Liver (tissue), 9 donors: Measurements from ENCODE around the gene DICER1. TPM values are rescaled to one million over a fixed set of nuclear protein-coding genes. Genes with fewer than 3 reads are reported as not detected.
A peak's percentile ranks its signal among the peaks of the same experiment; 100 is the strongest.
"Not testable (repeated sequence)": the region's sequence is repeated elsewhere in the genome, so short reads cannot be mapped to it uniquely, and the experiment has no call there.

ENCODE experiments used
- DNase-seq: peaks from one replicate; pipeline ENCODE4 v3.0.0-alpha.2; 2017; ENCODE audit warnings: low spot score
- H3K27ac ChIP-seq, 2 donors: one replicate each; pipeline ENCODE4 v1.7.0; 2013; ENCODE audit warnings: inconsistent platforms in 2 of 2, low read length in 2 of 2, control low read depth in 1 of 2, low read depth in 1 of 2, mild to moderate bottlenecking in 1 of 2
- H3K27me3 ChIP-seq, 4 donors: one replicate each; pipeline versions ENCODE4 v1.6.1 to v1.7.0; 2013; ENCODE audit warnings: low read length in 3 of 4, inconsistent platforms in 1 of 4, mild to moderate bottlenecking in 1 of 4, moderate library complexity in 1 of 4; ENCODE audit not compliant: control insufficient read depth in 4 of 4, insufficient read depth in 4 of 4
- H3K36me3 ChIP-seq, 4 donors: one replicate each; pipeline versions ENCODE4 v1.6.1 to v1.7.0; 2013; ENCODE audit warnings: low read length in 3 of 4, mild to moderate bottlenecking in 3 of 4, low read depth in 1 of 4, moderate library complexity in 1 of 4; ENCODE audit not compliant: control insufficient read depth in 4 of 4, insufficient read depth in 3 of 4
- H3K4me1 ChIP-seq, 4 donors: one replicate each; pipeline versions ENCODE4 v1.6.1 to v1.7.0; 2013; ENCODE audit warnings: low read length in 3 of 4, mild to moderate bottlenecking in 3 of 4, moderate library complexity in 1 of 4; ENCODE audit not compliant: control insufficient read depth in 4 of 4, insufficient read depth in 4 of 4
- H3K4me3 ChIP-seq, 3 donors: one replicate each; pipeline versions ENCODE4 v1.6.1 to v1.7.0; 2013; ENCODE audit warnings: low read length in 3 of 3, control low read depth in 1 of 3, low read depth in 1 of 3, mild to moderate bottlenecking in 1 of 3
- H3K9ac ChIP-seq, 2 donors: one replicate each; pipeline ENCODE4 v1.7.0; 2013; ENCODE audit warnings: low read length in 2 of 2, mild to moderate bottlenecking in 2 of 2, moderate library complexity in 2 of 2, control low read depth in 1 of 2, low read depth in 1 of 2
- H3K9me3 ChIP-seq, 4 donors: one replicate each; pipeline versions ENCODE4 v1.6.1 to v1.7.0; 2013; ENCODE audit warnings: low read length in 3 of 4; ENCODE audit not compliant: control insufficient read depth in 4 of 4
- CTCF ChIP-seq: fragments of 150-350 bp; IDR thresholded peaks from 2 replicates; pipeline ENCODE4 v1.5.1; 2017; ENCODE audit warnings: improper control_type of control experiment, low read depth, low read length; ENCODE audit not compliant: missing input control
- FOXA1 ChIP-seq: IDR thresholded peaks from 2 replicates; pipeline ENCODE4 v1.6.1; 2016; ENCODE audit warnings: antibody characterized with exemption
- FOXA2 ChIP-seq: IDR thresholded peaks from 2 replicates; pipeline ENCODE4 v1.6.1; 2016; ENCODE audit warnings: antibody characterized with exemption
- HNF4A ChIP-seq, 2 donors: conservative IDR thresholded peaks; 2 replicates each; pipeline ENCODE4 v1.6.1; 2016; ENCODE audit warnings: antibody characterized with exemption in 2 of 2, mild to moderate bottlenecking in 2 of 2
- HNF4G ChIP-seq: IDR thresholded peaks from 2 replicates; pipeline ENCODE4 v1.6.1; 2016; ENCODE audit warnings: antibody characterized with exemption
- JUND ChIP-seq, 2 donors: IDR thresholded peaks; 2 replicates each; pipeline ENCODE4 v1.6.1; 2016; ENCODE audit warnings: antibody characterized with exemption in 2 of 2
- NR2F2 ChIP-seq: IDR thresholded peaks from 2 replicates; pipeline ENCODE4 v1.6.1; 2016; ENCODE audit warnings: antibody characterized with exemption
- RAD21 ChIP-seq, 2 donors: IDR thresholded peaks; 2 replicates each; pipeline ENCODE4 v1.6.1; 2016; ENCODE audit warnings: antibody characterized with exemption in 2 of 2, mild to moderate bottlenecking in 2 of 2
- RXRA ChIP-seq, 2 donors: IDR thresholded peaks; 2 replicates each; pipeline ENCODE4 v1.6.1; 2017 to 2018; ENCODE audit warnings: antibody characterized with exemption in 2 of 2, mild to moderate bottlenecking in 1 of 2
- SP1 ChIP-seq: IDR thresholded peaks from 2 replicates; pipeline ENCODE4 v1.6.1; 2018; ENCODE audit warnings: antibody characterized with exemption, mild to moderate bottlenecking
- TAF1 ChIP-seq: conservative IDR thresholded peaks from 2 replicates; pipeline ENCODE4 v1.6.1; 2016; ENCODE audit warnings: antibody characterized with exemption, mild to moderate bottlenecking
- YY1 ChIP-seq: IDR thresholded peaks from 2 replicates; pipeline ENCODE4 v1.6.1; 2016; ENCODE audit warnings: antibody characterized with exemption, mild to moderate bottlenecking
- ZBTB33 ChIP-seq: IDR thresholded peaks from 2 replicates; pipeline ENCODE4 v1.6.1; 2016; ENCODE audit warnings: antibody characterized with exemption
- WGBS: extraction: QIAGEN DNeasy Blood & Tissue Kit; methylation state at CpG from one replicate; pipeline ENCODE4 v1.1.7; 2013; 5-methylcytosine and 5-hydroxymethylcytosine counted together
- polyA plus RNA-seq, 2 donors: library from polyadenylated mRNA; stranded (reverse) in 1 of 2; unstranded in 1 of 2; fragments of 200-250 nt in 1 of 2; fragments of >200 nt in 1 of 2; fragmentation: Nextera tagmentation in 1 of 2; extraction: Ambion mirVana in 1 of 2; gene quantifications; one replicate each; pipeline versions ENCODE4 v1.2.1 to v1.2.3, GENCODE V29; 2013 to 2015
- total RNA-seq, 2 donors: library from RNA; depleted of rRNA; stranded (reverse); fragments of >200 nt; gene quantifications; one replicate each; pipeline ENCODE4 v1.2.3, GENCODE V29; 2014
- TF ChIP-seq, protein P1 (sequence below): IDR thresholded peaks from 2 replicates; pipeline ENCODE4 v1.6.1; 2016; ENCODE audit warnings: antibody characterized with exemption
- TF ChIP-seq, protein P2 (sequence below): IDR thresholded peaks from 2 replicates; pipeline ENCODE4 v1.6.1; 2016; ENCODE audit warnings: antibody characterized with exemption
- donor health status: healthy.
- donor health status: healthy.
- donor health status: healthy.
- donor health status: healthy.
- donor health status: healthy.

The DICER1 gene
- total and polyA plus RNA-seq, 4 donors: 7.5 to 43.6 (median 20.3) TPM

- Histone ChIP-seq H3K4me1 (peaks cover 5 to 20% (median 16%) of the 10 kb centered on the region in 4 donors), H3K36me3 (peaks cover 5 to 19% (median 15%) of the 10 kb centered on the region in 4 donors), H3K9me3 (no peaks in the 10 kb centered on the region), H3K4me3 (no peak overlapping the region), H3K9ac (no peak overlapping the region), H3K27me3 (no peaks in the 10 kb centered on the region), H3K27ac (no peak overlapping the region)
- DNase-seq: no peak
- TF ChIP-seq FOXA1: no peak
- TF ChIP-seq RXRA (IDR thresholded peaks at IDR 0.05): no peak
- TF ChIP-seq, protein P1, sequence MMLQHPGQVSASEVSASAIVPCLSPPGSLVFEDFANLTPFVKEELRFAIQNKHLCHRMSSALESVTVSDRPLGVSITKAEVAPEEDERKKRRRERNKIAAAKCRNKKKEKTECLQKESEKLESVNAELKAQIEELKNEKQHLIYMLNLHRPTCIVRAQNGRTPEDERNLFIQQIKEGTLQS: no peak
- no peak for TF ChIP-seq SP1
- TF ChIP-seq RAD21 (IDR thresholded peaks at IDR 0.05): no peak
- TF ChIP-seq CTCF: no peak
- TF ChIP-seq HNF4A (conservative IDR thresholded peaks at IDR 0.05): no peak
- no peak for TF ChIP-seq JUND (IDR thresholded peaks at IDR 0.05)
- no peak for TF ChIP-seq HNF4G
- TF ChIP-seq YY1: no peak
- TF ChIP-seq NR2F2: no peak
- TF ChIP-seq FOXA2: no peak
- no peak for TF ChIP-seq ZBTB33
- TF ChIP-seq, protein P2, sequence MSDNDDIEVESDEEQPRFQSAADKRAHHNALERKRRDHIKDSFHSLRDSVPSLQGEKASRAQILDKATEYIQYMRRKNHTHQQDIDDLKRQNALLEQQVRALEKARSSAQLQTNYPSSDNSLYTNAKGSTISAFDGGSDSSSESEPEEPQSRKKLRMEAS: no peak
- TF ChIP-seq TAF1: no peak
- 93% methylated on average over 2 of the region's 2 CpGs for WGBS
These were observed 49.2 kb upstream of the DICER1 start for GRCh38 chr14:95206534-95206933.

DNA sequence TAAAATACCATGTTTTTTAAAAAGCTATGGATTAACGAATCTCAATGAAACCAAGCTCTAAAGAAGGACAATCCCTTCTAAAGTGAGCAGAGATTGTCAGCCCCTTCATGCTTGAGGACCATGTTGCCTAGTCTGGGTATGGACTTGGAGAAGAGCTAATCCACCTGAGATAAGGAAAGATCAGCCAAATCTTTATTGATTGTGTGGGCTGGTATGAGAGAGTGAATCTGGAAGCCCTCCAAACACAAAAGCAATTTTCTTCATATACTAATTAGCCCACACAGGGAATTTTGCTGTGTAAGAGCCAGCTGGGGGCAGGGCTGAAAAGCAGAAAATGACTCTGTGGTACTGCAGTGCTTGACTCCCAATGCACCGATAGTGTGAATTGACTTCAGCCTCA is 47.4 kb upstream of the DICER1 start:
- Histone ChIP-seq H3K36me3 (peaks cover 5 to 25% (median 16%) of the 10 kb centered on the region in 4 donors), H3K9ac (no peak overlapping the region), H3K27ac (no peak overlapping the region), H3K4me1 (peaks cover 0 to 9% (median 5%) of the 10 kb centered on the region in 4 donors), H3K4me3 (no peak overlapping the region), H3K9me3 (no peaks in the 10 kb centered on the region), H3K27me3 (no peaks in the 10 kb centered on the region)
- WGBS: 70% methylated on average over 2 of the region's 2 CpGs
- TF ChIP-seq CTCF (no peak), RAD21 (IDR thresholded peaks at IDR 0.05) (peak in 1 of 2 donors; percentile 23)
- no peak for DNase-seq

DNA sequence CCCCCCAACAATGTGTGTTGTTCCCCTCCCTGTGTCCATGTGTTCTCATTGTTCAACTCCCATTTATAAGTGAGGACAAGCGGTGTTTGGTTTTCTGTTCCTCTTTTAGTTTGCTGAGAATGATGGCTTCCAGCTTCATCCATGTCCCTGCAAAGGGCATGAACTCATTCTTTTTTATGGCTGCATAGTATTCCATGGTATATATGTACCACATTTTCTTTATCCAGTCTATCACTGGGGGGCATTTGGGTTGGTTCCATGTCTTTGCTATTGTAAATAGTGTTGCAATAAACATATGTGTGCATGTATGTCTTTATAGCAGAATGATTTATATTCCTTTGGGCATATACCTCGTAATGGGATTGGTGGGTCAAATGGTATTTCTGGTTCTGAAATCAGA is 44.4 kb upstream of the DICER1 start:
- H3K4me3 ChIP-seq, H3K9ac ChIP-seq, H3K4me1 ChIP-seq, H3K27ac ChIP-seq, H3K27me3 ChIP-seq, H3K9me3 ChIP-seq, DNase-seq: not testable (repeated sequence)
- peaks cover 5 to 19% (median 13%) of the 10 kb centered on the region in 4 donors for H3K36me3 ChIP-seq
- 92% methylated on average over 2 of the region's 2 CpGs for WGBS
